H7 (cell line): ENCODE results near the gene ZEB2. TPM values are rescaled to one million over a fixed set of nuclear protein-coding genes. Genes with fewer than 3 reads are reported as not detected.

ENCODE experiments used
- DNase-seq: peaks from one replicate; pipeline ENCODE4 v3.0.0; 2012
- H3K27me3 ChIP-seq: 2 replicates; pipeline ENCODE4 v1.6.0; 2011; ENCODE audit warnings: mild to moderate bottlenecking, low read length; ENCODE audit not compliant: control insufficient read depth, insufficient read depth
- H3K36me3 ChIP-seq: replicated peaks from 2 replicates; pipeline ENCODE4 v1.5.1; 2011; ENCODE audit warnings: low read length; ENCODE audit not compliant: control insufficient read depth, insufficient read depth
- H3K4me3 ChIP-seq: 2 replicates; pipeline ENCODE4 v1.5.1; 2011; ENCODE audit warnings: low read depth, mild to moderate bottlenecking, control low read depth, low read length, moderate library complexity; ENCODE audit not compliant: insufficient read depth
- total RNA-seq: library from RNA; depleted of rRNA; stranded (reverse); fragments of >200 nt; shearing (Covaris generic); gene quantifications from 2 replicates; pipeline ENCODE4 v1.2.3, GENCODE V29; 2014

ZEB2 gene
- total RNA-seq, 1 experiment from 2014 or later: 6.3 TPM

GRCh38 chr2:144348846-144349245, 171.1 kb downstream of the ZEB2 start:
- Histone ChIP-seq H3K4me3 (no peak overlapping the region), H3K27me3 (peaks cover 3% of the 10 kb centered on the region; the same call in 1 of the 2 replicates)
- DNase-seq: no peak

GRCh38 chr2:144346229-144346628, 173.7 kb downstream of the ZEB2 start:
- DNase-seq: no peak
- H3K27me3 ChIP-seq: peaks cover 3% of the 10 kb centered on the region; the same call in 1 of the 2 replicates
- no peak overlapping the region for H3K4me3 ChIP-seq
- H3K36me3 ChIP-seq: no peaks in the 10 kb centered on the region

More at GRCh38 chr2:144348846-144349245, 171.1 kb downstream of the ZEB2 start:
- H3K36me3 ChIP-seq: no peaks in the 10 kb centered on the region

- no peak for DNase-seq
Observed at GRCh38 chr2:144343145-144343544, 176.8 kb downstream of the ZEB2 start.

GRCh38 chr2:144341538-144341937, 178.4 kb downstream of the ZEB2 start:
- no peak for DNase-seq
- Histone ChIP-seq H3K27me3 (peaks cover 3% of the 10 kb centered on the region; the same call in 1 of the 2 replicates), H3K4me3 (no peak overlapping the region), H3K36me3 (no peaks in the 10 kb centered on the region)

More at GRCh38 chr2:144343145-144343544, 176.8 kb downstream of the ZEB2 start:
- peaks cover 3% of the 10 kb centered on the region; the same call in 1 of the 2 replicates for H3K27me3 ChIP-seq
- no peaks in the 10 kb centered on the region for H3K36me3 ChIP-seq
- no peak overlapping the region for H3K4me3 ChIP-seq

GRCh38 chr2:144339048-144339447, 180.9 kb downstream of the ZEB2 start:
- no peak for DNase-seq
- Histone ChIP-seq H3K36me3 (no peaks in the 10 kb centered on the region), H3K4me3 (no peak overlapping the region), H3K27me3 (no peaks in the 10 kb centered on the region; the same call in 1 of the 2 replicates)

GRCh38 chr2:144334551-144334950, 185.4 kb downstream of the ZEB2 start:
- no peak overlapping the region for H3K4me3 ChIP-seq
- peak; percentile 18 for DNase-seq
- H3K27me3 ChIP-seq: no peaks in the 10 kb centered on the region
- no peaks in the 10 kb centered on the region for H3K36me3 ChIP-seq
